ENCODE results near the gene UBTF.

UBTF gene

DNA sequence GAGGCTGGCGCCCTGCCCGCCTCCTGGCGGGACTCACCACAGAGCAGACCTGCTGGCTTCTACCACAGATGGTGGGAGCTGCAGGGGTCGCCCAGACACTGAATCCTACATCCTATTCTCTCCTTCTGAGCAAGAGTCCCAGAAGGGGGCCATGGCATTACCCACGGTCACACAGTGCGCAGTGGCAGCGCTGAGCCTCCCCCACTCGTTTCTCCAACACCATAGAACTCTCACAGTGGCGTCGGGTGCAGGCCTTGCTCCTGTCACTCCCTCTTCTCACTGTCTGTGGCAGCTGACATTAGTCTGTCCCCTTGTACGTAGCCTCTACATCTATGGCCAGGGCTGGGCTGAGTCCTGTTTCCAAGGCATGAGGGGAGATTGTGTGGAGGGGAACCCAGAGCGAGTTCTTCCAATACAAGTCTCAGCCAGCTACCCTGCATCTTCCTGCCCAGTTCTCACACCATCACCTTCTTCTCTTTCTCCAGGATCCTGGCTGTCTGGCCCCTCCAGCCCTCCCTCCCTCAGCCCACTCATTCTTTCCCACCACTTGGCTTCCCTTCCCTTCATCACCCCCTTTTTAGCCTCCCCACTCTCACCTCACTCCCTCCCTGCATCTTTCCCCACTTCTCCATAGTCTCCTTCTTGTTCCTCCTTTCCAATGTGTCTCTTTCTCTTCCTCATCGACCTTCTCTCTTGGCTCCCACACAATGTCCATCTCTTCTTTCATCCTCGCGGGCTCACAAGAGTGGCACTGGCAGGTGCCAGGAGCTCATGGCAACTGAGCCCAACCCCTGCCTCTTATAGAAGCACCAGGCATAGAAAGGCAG, 5.9 kb downstream of the UBTF start:
- no peak for DNase-seq

DNA sequence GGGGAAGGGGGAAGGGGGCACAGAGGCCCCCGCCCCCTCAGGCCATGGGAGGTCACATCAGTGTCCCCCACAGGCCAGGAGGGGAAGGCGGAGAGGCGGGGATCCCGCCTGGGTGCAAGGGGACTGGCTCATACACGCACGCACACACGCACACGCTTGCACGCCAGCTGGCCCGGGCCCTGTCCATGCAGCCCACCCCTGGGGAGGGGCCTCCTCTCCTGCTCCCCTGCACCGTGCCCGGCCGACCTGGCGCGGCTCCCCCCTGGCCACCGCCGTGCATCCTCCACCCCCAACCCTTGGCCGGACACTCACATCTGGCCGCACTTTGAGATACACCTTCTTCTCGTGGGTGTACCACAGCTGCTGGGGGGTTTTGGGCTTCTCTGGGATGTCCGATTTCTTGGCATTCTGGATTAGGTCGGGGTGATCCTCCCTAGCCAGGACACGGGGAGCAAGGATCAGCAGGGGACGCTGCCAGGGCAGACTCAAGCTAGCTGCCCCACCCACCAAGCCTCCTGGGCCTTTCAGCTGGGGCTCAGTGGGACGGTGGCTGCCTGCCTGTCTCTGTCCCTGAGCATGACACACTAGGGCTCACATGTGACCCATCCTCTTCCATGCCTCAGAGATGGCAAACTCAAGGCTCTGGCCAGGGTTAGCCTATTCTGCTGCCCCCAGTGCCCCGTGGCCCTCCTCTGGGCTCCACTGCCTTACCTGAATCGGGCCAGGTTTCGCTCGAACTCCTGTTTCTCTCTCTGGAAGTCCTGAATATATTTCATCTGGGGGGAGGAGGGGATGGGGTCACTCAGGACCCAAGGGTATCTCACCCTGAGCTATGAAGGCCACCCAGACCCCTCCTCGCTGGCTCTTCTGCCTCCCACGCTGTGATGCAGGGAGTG, 6.7 kb downstream of the UBTF start:
- no peak for DNase-seq

DNA sequence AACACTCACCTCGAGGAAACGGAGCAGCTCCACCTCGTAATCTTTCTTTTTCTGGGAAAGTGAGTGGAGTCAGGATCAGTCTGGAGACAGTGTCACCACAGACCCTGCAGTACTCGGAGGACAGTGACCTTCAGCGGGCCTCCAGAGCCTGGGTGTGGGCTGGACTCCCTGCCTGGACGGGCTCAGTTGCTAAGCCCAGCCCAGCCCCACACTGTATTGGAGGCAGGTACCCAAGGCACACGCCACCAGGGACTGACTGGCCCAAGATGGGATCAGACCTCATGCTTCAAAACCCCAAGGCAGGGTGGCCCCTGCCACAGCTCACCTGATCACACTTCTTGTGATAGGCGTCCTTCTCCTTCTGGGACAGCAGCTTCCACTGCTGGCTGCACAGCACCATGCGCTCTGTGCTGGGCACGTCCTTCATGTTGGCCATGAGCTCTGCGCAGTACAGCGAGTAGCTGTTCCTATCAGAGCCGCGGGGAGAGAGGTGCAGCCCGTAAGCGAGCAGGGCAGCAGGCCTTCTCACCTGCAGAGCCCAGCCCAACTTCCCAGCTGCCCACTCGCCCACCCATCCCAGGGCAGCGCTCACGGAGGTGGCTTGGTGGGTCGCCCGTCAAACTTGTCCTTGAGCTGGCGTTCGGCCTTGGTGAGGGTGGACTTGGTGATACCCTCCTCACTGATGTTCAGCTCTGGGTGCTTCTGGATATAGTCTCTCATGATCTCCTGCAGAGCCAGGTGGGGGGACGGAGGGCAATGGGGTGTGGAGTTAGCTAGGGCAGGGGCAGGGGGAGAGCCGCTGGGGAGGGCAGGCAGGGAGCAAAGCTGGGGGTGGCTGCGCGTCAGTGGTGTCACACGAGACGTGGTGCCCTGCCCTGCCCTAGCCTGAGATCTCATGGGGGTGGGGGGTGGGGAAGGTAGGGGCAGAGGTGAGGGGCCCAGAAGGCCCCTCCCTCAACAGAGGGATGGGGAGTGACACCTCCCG, 7.9 kb downstream of the UBTF start:
- no peak for DNase-seq

- peak; percentile 92 for DNase-seq
Observed at GRCh38 chr17:44210342-44211192, 8.9 kb downstream of the UBTF start.

- DNase-seq: peak in 1 of 2 donors; percentile 17
Observed at GRCh38 chr17:44209786-44210341, 9.6 kb downstream of the UBTF start.

GRCh38 chr17:44207743-44208142, 11.7 kb downstream of the UBTF start:
- no peak for DNase-seq

DNA sequence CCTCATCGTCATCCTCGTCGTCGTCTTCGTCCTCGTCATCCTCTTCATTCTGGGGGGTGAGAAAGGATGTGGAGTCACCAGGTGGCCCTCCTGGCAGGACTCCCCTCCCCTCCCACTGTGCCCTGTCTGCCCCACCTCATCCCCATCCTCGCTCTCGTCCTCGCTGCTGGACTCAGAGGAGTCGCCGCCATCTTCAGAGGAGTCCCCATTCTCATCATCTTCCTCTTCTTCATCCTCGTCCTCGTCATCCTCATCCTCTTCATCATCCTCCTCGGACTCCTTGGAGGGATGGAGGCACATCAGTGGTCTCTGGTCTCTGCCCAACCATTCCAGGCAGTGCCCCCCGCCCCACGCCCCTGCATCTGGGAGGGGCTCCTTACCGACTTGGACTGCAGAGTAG, 12.2 kb downstream of the UBTF start:
- DNase-seq: no peak

DNA sequence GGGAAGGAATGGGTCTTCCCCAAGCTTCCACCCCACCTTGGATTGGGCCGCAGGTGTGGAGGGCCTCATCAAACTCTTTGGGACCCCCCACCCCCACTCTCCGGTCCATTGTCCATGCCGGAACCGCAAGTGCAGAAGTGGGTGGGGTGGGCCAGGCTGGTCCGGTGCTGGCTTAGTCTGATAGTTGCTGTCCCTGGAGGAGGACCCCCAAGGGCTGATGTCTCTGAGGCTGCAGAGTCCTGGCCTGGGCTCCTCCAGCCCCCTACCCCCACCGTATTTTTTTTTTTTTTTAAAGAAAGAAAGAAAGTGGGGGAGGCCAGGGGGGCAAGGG, 12.7 kb downstream of the UBTF start:
- no peak for DNase-seq

DNA sequence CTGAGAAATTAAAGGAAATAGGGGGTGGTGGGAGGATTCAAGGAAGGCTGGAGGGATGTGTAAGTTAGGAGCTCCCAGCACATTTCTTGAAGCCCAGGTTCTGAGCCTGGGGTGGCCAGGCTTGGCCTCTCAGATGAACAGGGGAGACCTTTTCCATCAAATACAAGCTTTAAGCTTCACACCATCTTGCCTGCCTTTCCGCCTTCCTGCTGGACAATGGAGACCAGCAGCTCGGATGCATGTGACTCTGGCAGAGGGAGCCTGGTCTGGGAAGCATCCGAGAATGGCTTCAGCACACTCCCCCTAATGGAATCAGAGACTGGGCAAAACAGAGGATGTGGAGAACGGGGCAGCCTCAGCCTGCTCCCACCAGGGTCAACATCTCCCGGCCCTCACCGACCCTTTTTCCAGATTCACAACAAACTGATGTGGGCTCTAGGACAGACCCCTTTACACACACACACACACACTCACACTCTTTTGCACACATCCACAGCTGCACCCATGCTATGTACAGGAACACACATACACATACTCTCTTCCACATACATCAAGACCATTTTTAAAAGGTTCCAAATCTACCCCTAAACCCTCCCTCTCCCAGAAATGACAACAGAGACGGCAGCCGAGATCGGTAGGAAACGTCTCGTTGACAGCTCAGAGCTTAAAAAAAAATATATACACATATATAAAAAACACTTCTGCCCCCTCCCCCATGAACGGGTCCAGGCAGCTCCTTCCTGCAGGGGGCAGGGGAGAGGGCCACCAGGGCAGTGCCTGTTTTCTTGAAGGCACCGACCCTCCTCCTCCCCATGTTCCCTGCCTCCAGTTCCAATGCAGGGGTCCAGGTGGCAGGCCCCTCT, 13.3 kb downstream of the UBTF start:
- DNase-seq: no peak

GRCh38 chr17:44204441-44204882, 15.0 kb downstream of the UBTF start:
- DNase-seq: no peak

- DNase-seq: peak; percentile 61 to 71
Observed at GRCh38 chr17:44203731-44204440, 15.6 kb downstream of the UBTF start.

DNA sequence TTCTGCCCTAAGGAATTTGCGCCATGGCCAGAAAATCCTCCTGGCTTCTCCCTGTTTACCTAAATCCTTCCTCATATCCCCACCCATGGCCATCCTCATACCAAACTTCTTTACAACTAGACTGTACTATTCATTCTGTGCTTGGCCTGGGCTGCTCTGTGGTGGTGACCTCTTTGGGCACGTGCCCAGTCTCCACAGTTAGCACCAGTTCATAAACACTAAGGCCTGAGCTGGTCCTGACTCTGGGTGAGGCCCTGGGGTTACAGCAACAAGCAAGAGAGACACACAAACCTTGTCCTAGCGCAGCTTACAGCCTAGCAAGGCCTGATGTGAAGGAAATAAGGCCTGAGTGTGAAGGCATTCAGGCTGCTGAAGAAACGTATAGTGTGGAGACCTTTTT, 16.7 kb downstream of the UBTF start:
- DNase-seq: no peak

DNA sequence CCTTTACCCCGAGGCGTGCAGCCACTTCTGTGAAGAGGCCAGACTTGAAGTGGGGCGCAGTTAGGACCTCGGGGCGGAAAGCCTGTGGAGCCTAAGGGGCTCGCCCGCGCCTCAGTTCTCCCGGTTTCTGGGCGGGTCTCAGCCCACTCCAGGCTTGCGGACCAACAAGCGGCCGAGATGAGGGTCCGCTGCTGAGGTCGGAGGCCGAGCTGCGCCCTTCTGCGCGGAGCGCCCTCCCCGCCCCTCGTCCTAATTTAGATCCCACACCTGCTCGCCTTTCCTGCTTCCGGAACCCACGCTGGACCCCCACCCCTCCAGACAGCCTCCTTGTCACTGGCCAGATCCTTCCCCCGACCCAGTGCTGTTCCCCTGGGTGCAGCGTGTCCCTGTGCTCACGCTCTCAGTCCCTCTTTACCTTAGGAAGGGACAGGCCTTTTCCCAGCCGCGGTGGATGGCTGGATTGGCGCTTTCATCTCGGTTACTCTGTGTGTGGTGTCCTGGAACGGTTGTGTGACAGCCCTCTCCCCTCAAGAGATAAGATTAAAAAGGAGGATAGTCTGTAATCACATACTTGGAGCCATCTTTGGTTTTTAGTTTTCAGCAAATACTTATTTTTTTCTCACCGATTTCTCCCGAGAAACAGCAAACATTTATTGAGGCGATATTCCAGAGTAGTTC, 18.9 kb downstream of the UBTF start:
- no peak for DNase-seq

GRCh38 chr17:44199553-44200477, 19.7 kb downstream of the UBTF start, which contains the start of gene ATXN7L3:
ATXN7L3 (minus strand) TSS chr17:44199884; CDS start chr17:44198070, 1,814 bp downstream.
- peak; percentile 99 to 100 for DNase-seq

GRCh38 chr17:44198721-44199552, 20.5 kb downstream of the UBTF start:
- DNase-seq: peak; percentile 54 to 70

DNA sequence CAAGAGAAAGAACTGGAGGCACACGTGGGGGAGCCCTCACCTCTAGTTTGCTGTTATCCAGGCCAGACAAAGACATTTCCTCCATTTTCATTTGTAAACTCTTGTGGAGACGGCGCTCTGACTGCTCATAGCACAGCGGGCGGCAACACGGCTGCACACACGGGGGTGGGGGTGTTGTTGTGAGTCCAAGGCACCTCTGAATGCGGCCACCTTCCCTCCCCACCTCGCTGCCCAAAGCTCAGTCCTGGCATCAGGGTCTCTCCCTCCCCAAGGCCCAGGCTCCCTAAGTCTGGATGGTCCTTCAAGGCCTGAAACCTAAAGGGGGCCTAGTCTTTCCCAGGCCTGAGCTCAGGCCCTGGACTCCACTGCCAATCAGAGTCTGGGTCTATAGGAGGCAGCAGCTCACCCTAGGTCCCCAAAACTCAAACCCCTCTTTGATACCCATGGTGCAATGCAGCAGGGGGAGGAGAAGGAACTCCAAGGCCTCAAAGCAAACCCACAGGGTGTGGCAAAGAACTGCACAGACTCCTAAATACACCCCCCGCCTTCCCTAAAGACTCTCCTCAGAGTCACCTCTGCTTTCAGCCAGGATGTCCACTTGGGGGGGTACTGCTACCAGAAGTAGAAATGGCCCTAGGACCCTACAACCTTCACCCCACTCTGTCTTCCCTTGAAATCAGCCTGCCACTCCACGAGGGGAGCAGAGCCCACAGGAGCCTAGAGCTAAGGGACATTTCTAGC, 21.3 kb downstream of the UBTF start:
- DNase-seq: peak; percentile 72 to 81

All from CD4-positive, alpha-beta T cell treated with Interleukin-4 for 1 hour (primary cell).